CD4-positive, alpha-beta T cell (primary cell): ENCODE results near the gene GLB1L. TPM values are rescaled to one million over a fixed set of nuclear protein-coding genes. Genes with fewer than 3 reads are reported as not detected.
"Not testable (repeated sequence)": the region's sequence is repeated elsewhere in the genome, so short reads cannot be mapped to it uniquely, and the experiment has no call there.

ENCODE experiments used
- ATAC-seq: fragments of 200-7000 bp; cut with Tn5 transposase; one replicate; pipeline ENCODE4 v1.10.0; 2022; ENCODE audit warnings: mild to moderate bottlenecking; ENCODE audit not compliant: poor library complexity
- CTCF ChIA-PET: fragments of 350-600 bp; sonication (Branson Sonifier 250); formaldehyde crosslinking; loops from one replicate; lab custom pipeline; 2021; ENCODE audit warnings: antibody characterized with exemption, inconsistent platforms; lab: Charles Lee
- POLR2A ChIA-PET: fragments of 350-600 bp; sonication (Branson Sonifier 250); formaldehyde crosslinking; loops from one replicate; lab custom pipeline; 2021; ENCODE audit warnings: antibody characterized with exemption, inconsistent platforms; lab: Charles Lee
- DNase-seq, 14 experiments: peaks; one replicate each; pipeline ENCODE4 v3.0.0-alpha.2; 2013 to 2020; ENCODE audit warnings: mixed read lengths in 2 of 14
- H3K27ac ChIP-seq, 2 donors: one replicate each; pipeline versions ENCODE4 v1.5.1 to v1.7.0; 2013; ENCODE audit warnings: low read length in 2 of 2, low read depth in 1 of 2, mild to moderate bottlenecking in 1 of 2
- H3K27me3 ChIP-seq, 2 experiments: 1 replicate in 1 of 2; 2 replicates in 1 of 2; pipeline versions ENCODE4 v1.6.1 to v1.7.0; 2013; ENCODE audit warnings: low read length in 2 of 2, control low read depth in 1 of 2, mild to moderate bottlenecking in 1 of 2, moderate library complexity in 1 of 2; ENCODE audit not compliant: insufficient read depth in 2 of 2, control insufficient read depth in 1 of 2
- H3K36me3 ChIP-seq: one replicate; pipeline ENCODE4 v1.6.1; 2013; ENCODE audit warnings: low read length, control low read depth; ENCODE audit not compliant: insufficient read depth
- H3K4me1 ChIP-seq: one replicate; pipeline ENCODE4 v1.6.1; 2013; ENCODE audit warnings: low read length, control low read depth; ENCODE audit not compliant: insufficient read depth
- H3K4me3 ChIP-seq: one replicate; pipeline ENCODE4 v1.5.1; 2013; ENCODE audit warnings: mild to moderate bottlenecking, low read length, moderate library complexity
- H3K9me3 ChIP-seq, 2 experiments: 1 replicate in 1 of 2; 2 replicates in 1 of 2; pipeline versions ENCODE4 v1.6.1 to v1.7.0; 2013; ENCODE audit warnings: low read length in 2 of 2, mild to moderate bottlenecking in 2 of 2, control low read depth in 1 of 2, moderate library complexity in 1 of 2; ENCODE audit not compliant: control insufficient read depth in 1 of 2, insufficient read depth in 1 of 2
- H3K27ac Mint-ChIP-seq: one replicate; pipeline ENCODE4 v1.8.0; 2020; ENCODE audit warnings: mixed read lengths
- H3K27me3 Mint-ChIP-seq: one replicate; pipeline ENCODE4 v1.8.0; 2021; ENCODE audit warnings: mixed read lengths
- H3K36me3 Mint-ChIP-seq: one replicate; pipeline ENCODE4 v1.8.0; 2021; ENCODE audit warnings: low read depth, mixed read lengths
- H3K4me1 Mint-ChIP-seq: one replicate; pipeline ENCODE4 v1.8.0; 2021; ENCODE audit warnings: low read depth, mixed read lengths
- H3K4me3 Mint-ChIP-seq: one replicate; pipeline ENCODE4 v1.8.0; 2020; ENCODE audit warnings: mild to moderate bottlenecking, mixed read lengths
- H3K9me3 Mint-ChIP-seq: one replicate; pipeline ENCODE4 v1.8.0; 2020; ENCODE audit warnings: mixed read lengths
- CTCF ChIP-seq: fragments of 200-600 bp; IDR thresholded peaks from one replicate; pipeline ENCODE4 v1.8.0; 2022; ENCODE audit warnings: antibody characterized with exemption, mild to moderate bottlenecking
- intact Hi-C, 2 experiments: fragments of 100-400 bp; cut with DNase I in 1 of 2; cut with micrococcal nuclease in 1 of 2; formaldehyde crosslinking; loops; one replicate each; pipeline versions ENCODE4 v1.15.1 to v1.9.0; 2023 to 2025; cut with DNase I, micrococcal nuclease
- total RNA-seq, 174 experiments: library from RNA in 2 of 174; stranded (reverse) in 2 of 174; gene quantifications; one replicate each; pipeline ENCODE4 v1.2.3 and lab custom pipeline; 2021 to 2026

The GLB1L gene
- total RNA-seq, 2 experiments from 2014 or later, result 2.4 to 3.0 TPM

- TF ChIP-seq CTCF, result no peak
- Histone ChIP-seq H3K4me3 (no peak overlapping the region), H3K27me3 (no peaks in the 10 kb centered on the region), H3K36me3 (no peaks in the 10 kb centered on the region), H3K4me1 (no peaks in the 10 kb centered on the region), H3K9me3 (no peaks in the 10 kb centered on the region), H3K27ac (no peak overlapping the region)
- Mint-ChIP-seq H3K9me3 (no peaks in the 10 kb centered on the region), H3K27ac (no peak overlapping the region), H3K4me1 (no peaks in the 10 kb centered on the region), H3K4me3 (no peak overlapping the region), H3K27me3 (no peaks in the 10 kb centered on the region), H3K36me3 (no peaks in the 10 kb centered on the region)
- no peak for ATAC-seq
- ChIA-PET POLR2A (interaction anchor here (0.8 to 1.2 kb wide), 5 partner anchors 9 to 18 kb away, joined by 3 to 5 read pairs (median 3); partner anchors contain the start of genes DNAJB2, GLB1L, STK16 and TUBA4B), CTCF (interaction anchor here (2.4 to 2.5 kb wide), 2 partner anchors 16 to 34 kb away, joined by 7 to 8 read pairs; no protein-coding TSS in a partner anchor)
- intact Hi-C loops, result no loop called here
- DNase-seq, result no peak
These were observed 16.0 kb upstream of the GLB1L start for GRCh38 chr2:219261024-219261855.

GRCh38 chr2:219258942-219259341, 13.7 kb upstream of the GLB1L start:
- H3K36me3 Mint-ChIP-seq, H3K9me3 Mint-ChIP-seq, H3K4me3 ChIP-seq, ATAC-seq, H3K27me3 Mint-ChIP-seq, H3K27me3 ChIP-seq, H3K27ac ChIP-seq, H3K36me3 ChIP-seq, H3K9me3 ChIP-seq, H3K27ac Mint-ChIP-seq, H3K4me3 Mint-ChIP-seq, DNase-seq: not testable (repeated sequence)
- peaks cover 11% of the 10 kb centered on the region for H3K4me1 Mint-ChIP-seq
- CTCF ChIA-PET, result interaction anchor here (0.7 to 8.4 kb wide), 2 partner anchors 20 to 586 kb away, joined by 5 to 50 read pairs; partner anchors contain the start of gene DNAJB2
- POLR2A ChIA-PET, result interaction anchor here (0.9 kb wide), 1 partner anchor 20 kb away, joined by 4 read pairs; the partner anchor contains the start of gene DNAJB2
- intact Hi-C loops, result loop anchor here in 1 of 2 experiments (10.0 kb wide), 1 partner anchor 694 kb away; the partner anchor contains the start of genes CNOT9 and USP37
- peaks cover 11% of the 10 kb centered on the region for H3K4me1 ChIP-seq

GRCh38 chr2:219254590-219255201, 9.5 kb upstream of the GLB1L start:
- Histone ChIP-seq H3K4me3 (peak overlapping the region; percentile 88), H3K27me3 (no peaks in the 10 kb centered on the region), H3K36me3 (peaks cover 23% of the 10 kb centered on the region), H3K27ac (peak overlapping the region; percentile 61 to 87), H3K9me3 (no peaks in the 10 kb centered on the region), H3K4me1 (peaks cover 42% of the 10 kb centered on the region)
- peaks cover 42% of the 10 kb centered on the region for H3K4me1 Mint-ChIP-seq
- H3K27ac Mint-ChIP-seq, result peak overlapping the region; percentile 96
- peak overlapping the region; percentile 88 for H3K4me3 Mint-ChIP-seq
- DNase-seq (peak in 10 of 14 experiments; percentile 9 to 78 (median 35)), ATAC-seq (peak; percentile 44)
- intact Hi-C loops, result loop anchor here (1.0 to 10.0 kb wide), 3 partner anchors 25 to 690 kb away; partner anchors contain the start of genes ABCB6 (in 2 of the 2), ANKZF1 (in 1 of the 2), ATG9A (in 1 of the 2) and CNOT9 (in 1 of the 2)
- TF ChIP-seq CTCF, result no peak
- H3K9me3 Mint-ChIP-seq, result no peaks in the 10 kb centered on the region
- H3K27me3 Mint-ChIP-seq, result no peaks in the 10 kb centered on the region
- ChIA-PET CTCF (interaction anchor here (1.0 to 8.4 kb wide), 9 partner anchors 20 to 134 kb away, joined by 3 to 97 read pairs (median 5); partner anchors contain the start of genes ANKZF1, ATG9A, DNAJB2 and DNPEP), POLR2A (interaction anchor here (0.6 to 10.1 kb wide), 18 partner anchors 9 to 968 kb away, joined by 3 to 202 read pairs (median 14); partner anchors contain the start of genes ABCB6, ANKZF1, ATG9A and CNPPD1)
- H3K36me3 Mint-ChIP-seq, result peaks cover 46% of the 10 kb centered on the region
